GM18511 (cell line): ENCODE results near the gene STK38L.

Source experiments
- ATAC-seq: cut with Tn5 transposase; IDR thresholded peaks from one replicate; pipeline ENCODE4 v1.9.1; 2021; ENCODE audit warnings: mild to moderate bottlenecking, moderate library complexity; ENCODE audit not compliant: unreplicated experiment

The STK38L gene

GRCh38 chr12:27243804-27244688 is at the start of gene STK38L:
Gene STK38L (plus strand): TSS chr12:27244286. CDS start chr12:27297721, 53,435 bp downstream.
- peak; percentile 91 for ATAC-seq

GRCh38 chr12:27194644-27195043 is 49.4 kb upstream of the STK38L start:
- no peak for ATAC-seq

GRCh38 chr12:27198036-27198435 is 46.0 kb upstream of the STK38L start:
- no peak for ATAC-seq

- ATAC-seq: no peak
Observed at GRCh38 chr12:27199638-27200300, 44.3 kb upstream of the STK38L start.

GRCh38 chr12:27201169-27201568 is 42.9 kb upstream of the STK38L start:
- no peak for ATAC-seq

GRCh38 chr12:27206801-27207502 is 37.1 kb upstream of the STK38L start:
- ATAC-seq: no peak

GRCh38 chr12:27207615-27208413 is 36.3 kb upstream of the STK38L start:
- peak; percentile 85 for ATAC-seq

- ATAC-seq: peak; percentile 38
Observed at GRCh38 chr12:27208414-27208750, 35.7 kb upstream of the STK38L start.

- no peak for ATAC-seq
Observed at GRCh38 chr12:27209257-27209910, 34.7 kb upstream of the STK38L start.

- ATAC-seq: no peak
Observed at GRCh38 chr12:27210187-27210586, 33.9 kb upstream of the STK38L start.

GRCh38 chr12:27212861-27213260 is 31.2 kb upstream of the STK38L start:
- ATAC-seq: no peak

GRCh38 chr12:27213304-27213703 is 30.8 kb upstream of the STK38L start:
- no peak for ATAC-seq

GRCh38 chr12:27213830-27214787 is 30.0 kb upstream of the STK38L start:
- ATAC-seq: no peak

- ATAC-seq: no peak
Observed at GRCh38 chr12:27217590-27217989, 26.5 kb upstream of the STK38L start.

GRCh38 chr12:27219693-27220054 is 24.4 kb upstream of the STK38L start:
- ATAC-seq: no peak

- peak; percentile 69 for ATAC-seq
Observed at GRCh38 chr12:27220055-27220987, 23.8 kb upstream of the STK38L start.

- ATAC-seq: no peak
Observed at GRCh38 chr12:27220988-27221345, 23.1 kb upstream of the STK38L start.
